Keratinocyte (primary cell): ENCODE data around the gene CHI3L2. TPM values are rescaled to one million over a fixed set of nuclear protein-coding genes. Genes with fewer than 3 reads are reported as not detected.

ENCODE experiments used
- DNase-seq: peaks from one replicate; pipeline ENCODE4 v3.0.0-alpha.2; 2011; ENCODE audit warnings: low read depth, missing footprints, low spot score
- FAIRE-seq: peaks from 2 replicates; lab custom pipeline; 2011; peaks lifted over from hg19 to GRCh38; lab: Jason Lieb, UNC
- H2AFZ ChIP-seq: 2 replicates; pipeline ENCODE4 v1.6.0; 2012; ENCODE audit warnings: low read length, control low read depth, inconsistent platforms; ENCODE audit not compliant: control insufficient read depth
- H3K27ac ChIP-seq: 2 replicates; pipeline ENCODE4 v1.5.1; 2011; ENCODE audit warnings: low read length; ENCODE audit not compliant: control insufficient read depth, insufficient read depth
- H3K27me3 ChIP-seq: 3 replicates; pipeline ENCODE4 v1.6.0; 2011; ENCODE audit warnings: low read length; ENCODE audit not compliant: control insufficient read depth, insufficient read depth; ENCODE audit errors: extremely low read depth
- H3K36me3 ChIP-seq, 2 experiments: 2 replicates in 1 of 2; 3 replicates in 1 of 2; pipeline ENCODE4 v1.5.1; 2011; ENCODE audit warnings: low read length in 2 of 2, mild to moderate bottlenecking in 1 of 2; ENCODE audit not compliant: control insufficient read depth in 2 of 2, insufficient read depth in 2 of 2; ENCODE audit errors: extremely low read depth in 1 of 2
- H3K4me1 ChIP-seq: 3 replicates; pipeline ENCODE4 v1.5.1; 2011; ENCODE audit warnings: low read length; ENCODE audit not compliant: control insufficient read depth, insufficient read depth; ENCODE audit errors: extremely low read depth
- H3K4me2 ChIP-seq: 3 replicates; pipeline ENCODE4 v1.6.0; 2011; ENCODE audit warnings: low read depth, low read length; ENCODE audit not compliant: control insufficient read depth, insufficient read depth; ENCODE audit errors: extremely low read depth
- H3K4me3 ChIP-seq, 3 experiments: fragments of 200-600 bp in 1 of 3; sonication (generic) in 1 of 3; 2 replicates in 2 of 3; 3 replicates in 1 of 3; pipeline ENCODE4 v1.5.1; 2011 to 2016; ENCODE audit warnings: low read length in 3 of 3, mild to moderate bottlenecking in 3 of 3, control low read depth in 2 of 3, inconsistent platforms in 1 of 3, low read depth in 1 of 3, mixed read lengths in 1 of 3, mixed run types in 1 of 3, moderate library complexity in 1 of 3; ENCODE audit not compliant: control insufficient read depth in 2 of 3, insufficient read depth in 2 of 3; ENCODE audit errors: extremely low read depth in 1 of 3
- H3K79me2 ChIP-seq: 2 replicates; pipeline ENCODE4 v1.6.0; 2012; ENCODE audit warnings: low read length; ENCODE audit not compliant: control insufficient read depth, insufficient read depth
- H3K9ac ChIP-seq: 3 replicates; pipeline ENCODE4 v1.6.0; 2011; ENCODE audit warnings: low read length; ENCODE audit not compliant: control insufficient read depth, insufficient read depth; ENCODE audit errors: extremely low read depth
- H3K9me1 ChIP-seq: 3 replicates; pipeline ENCODE4 v1.6.0; 2011; ENCODE audit warnings: low read length; ENCODE audit not compliant: control insufficient read depth, insufficient read depth; ENCODE audit errors: extremely low read depth
- H3K9me3 ChIP-seq: 2 replicates; pipeline ENCODE4 v1.5.1; 2012; ENCODE audit warnings: low read depth, low read length; ENCODE audit not compliant: control insufficient read depth
- H4K20me1 ChIP-seq: 3 replicates; pipeline ENCODE4 v1.6.0; 2011; ENCODE audit warnings: low read length; ENCODE audit not compliant: control insufficient read depth, insufficient read depth; ENCODE audit errors: extremely low read depth
- EZH2 ChIP-seq: IDR thresholded peaks from one replicate; pipeline ENCODE4 v1.6.1; 2012; ENCODE audit warnings: inconsistent platforms, mild to moderate bottlenecking, low read length, moderate library complexity
- dilution Hi-C: fragments of 300-500 bp; cut with MboI; formaldehyde crosslinking; loops from one replicate; pipeline ENCODE4 v1.7.0; 2020; ENCODE audit warnings: low sequenced_read_pairs; ENCODE audit not compliant: extremely low pct_ligation_motif_present
- polyA plus RNA-seq, 5 experiments: library from polyadenylated mRNA; depleted of rRNA in 3 of 5; stranded (reverse) in 3 of 5; stranded (forward) in 1 of 5; unstranded in 1 of 5; fragments of >200 nt; gene quantifications; 1 replicate in 1 of 5; 2 replicates in 3 of 5; 3 replicates in 1 of 5; pipeline versions ENCODE4 v1.2.1 to v1.2.3, GENCODE V29; 2011 to 2012; ENCODE audit warnings: missing spikeins in 2 of 5, low read depth in 1 of 5, low replicate concordance in 1 of 5
- TF ChIP-seq, protein P1 (sequence below), 3 experiments: IDR thresholded peaks in 1 of 3; conservative IDR thresholded peaks in 1 of 3; optimal IDR thresholded peaks in 1 of 3; 2 replicates in 2 of 3; 3 replicates in 1 of 3; pipeline versions ENCODE3 to v1.5.1; 2011; ENCODE audit warnings: low read length in 3 of 3, mild to moderate bottlenecking in 3 of 3, moderate library complexity in 2 of 3, control low read depth in 1 of 3, inconsistent platforms in 1 of 3; ENCODE audit not compliant: insufficient read depth in 2 of 3; ENCODE audit errors: extremely low read depth in 1 of 3

Gene CHI3L2
- polyA plus RNA-seq, 1 donor (not counting 4 experiments of a cell fraction or from before 2014, with no cell fraction given): 2.5 TPM

DNA sequence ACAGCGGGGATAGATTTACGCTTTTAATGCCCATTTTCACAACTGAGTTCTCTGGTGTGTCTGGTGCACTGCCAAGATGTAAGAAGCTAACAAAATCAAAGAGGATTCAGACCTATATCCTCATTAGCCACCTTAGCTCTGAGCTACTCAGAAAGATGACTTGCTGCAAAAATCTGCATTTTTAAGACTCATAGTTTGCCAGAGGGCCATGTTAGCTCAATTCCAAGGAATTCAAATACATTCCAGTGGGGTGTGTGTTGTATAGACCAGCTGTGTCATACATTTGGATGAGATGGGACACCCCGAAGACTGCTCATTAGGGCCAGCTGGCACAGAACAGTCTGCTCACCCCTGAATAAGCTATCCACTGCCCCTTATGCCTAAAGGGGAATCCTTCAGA is 36.0 kb upstream of the CHI3L2 start:
- Histone ChIP-seq H3K27me3 (no peaks in the 10 kb centered on the region), H3K4me1 (peaks cover 41% of the 10 kb centered on the region), H2AFZ (no peak overlapping the region), H4K20me1 (no peaks in the 10 kb centered on the region), H3K27ac (peak overlapping the region; percentile 27), H3K4me3 (no peak overlapping the region), H3K9me1 (no peaks in the 10 kb centered on the region), H3K79me2 (no peaks in the 10 kb centered on the region), H3K9ac (no peak overlapping the region), H3K36me3 (peaks cover 11 to 12% of the 10 kb centered on the region in 2 experiments), H3K9me3 (no peaks in the 10 kb centered on the region), H3K4me2 (peak overlapping the region; percentile 10)
- no peak for DNase-seq
- dilution Hi-C loops: no loop called here
- peak; percentile 23 for FAIRE-seq
- TF ChIP-seq, protein P1, sequence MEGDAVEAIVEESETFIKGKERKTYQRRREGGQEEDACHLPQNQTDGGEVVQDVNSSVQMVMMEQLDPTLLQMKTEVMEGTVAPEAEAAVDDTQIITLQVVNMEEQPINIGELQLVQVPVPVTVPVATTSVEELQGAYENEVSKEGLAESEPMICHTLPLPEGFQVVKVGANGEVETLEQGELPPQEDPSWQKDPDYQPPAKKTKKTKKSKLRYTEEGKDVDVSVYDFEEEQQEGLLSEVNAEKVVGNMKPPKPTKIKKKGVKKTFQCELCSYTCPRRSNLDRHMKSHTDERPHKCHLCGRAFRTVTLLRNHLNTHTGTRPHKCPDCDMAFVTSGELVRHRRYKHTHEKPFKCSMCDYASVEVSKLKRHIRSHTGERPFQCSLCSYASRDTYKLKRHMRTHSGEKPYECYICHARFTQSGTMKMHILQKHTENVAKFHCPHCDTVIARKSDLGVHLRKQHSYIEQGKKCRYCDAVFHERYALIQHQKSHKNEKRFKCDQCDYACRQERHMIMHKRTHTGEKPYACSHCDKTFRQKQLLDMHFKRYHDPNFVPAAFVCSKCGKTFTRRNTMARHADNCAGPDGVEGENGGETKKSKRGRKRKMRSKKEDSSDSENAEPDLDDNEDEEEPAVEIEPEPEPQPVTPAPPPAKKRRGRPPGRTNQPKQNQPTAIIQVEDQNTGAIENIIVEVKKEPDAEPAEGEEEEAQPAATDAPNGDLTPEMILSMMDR (optimal IDR thresholded peaks at IDR 0.05 in 1 of 3, IDR thresholded peaks at IDR 0.05 in 1 of 3, conservative IDR thresholded peaks at IDR 0.05 in 1 of 3; ENCODE audit: extremely low read depth in 1 of 3, insufficient read depth in 2 of 3, low read length in 3 of 3): no peak
- no peak for TF ChIP-seq EZH2

DNA sequence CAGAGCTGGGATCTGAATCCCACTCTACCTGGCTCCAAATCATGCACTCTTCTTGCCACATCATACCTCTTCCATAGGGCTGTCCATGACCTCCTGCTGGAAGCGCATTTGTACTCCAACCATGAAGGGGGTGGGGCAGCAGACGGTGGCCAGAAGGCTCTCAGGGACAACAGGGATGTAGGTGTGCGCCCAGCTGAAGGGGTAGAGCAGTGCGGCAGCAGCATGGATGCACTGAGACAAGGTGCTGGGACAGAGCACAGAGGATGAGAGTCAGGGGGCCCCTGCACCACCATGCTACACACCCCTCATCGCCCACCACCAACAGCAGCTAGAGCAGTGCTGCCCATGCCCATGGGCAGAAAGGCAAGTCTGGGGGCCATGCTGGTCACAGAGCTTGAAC is 35.4 kb upstream of the CHI3L2 start:
- Histone ChIP-seq H3K4me1 (peaks cover 41% of the 10 kb centered on the region), H4K20me1 (no peaks in the 10 kb centered on the region), H3K4me3 (no peak overlapping the region), H3K9me3 (no peaks in the 10 kb centered on the region), H3K79me2 (no peaks in the 10 kb centered on the region), H3K27me3 (no peaks in the 10 kb centered on the region), H3K36me3 (peaks cover 8 to 12% of the 10 kb centered on the region in 2 experiments), H3K4me2 (no peak overlapping the region), H3K27ac (peak overlapping the region; percentile 64), H3K9ac (no peak overlapping the region), H3K9me1 (no peaks in the 10 kb centered on the region), H2AFZ (no peak overlapping the region)
- TF ChIP-seq, protein P1 (optimal IDR thresholded peaks at IDR 0.05 in 1 of 3, IDR thresholded peaks at IDR 0.05 in 1 of 3, conservative IDR thresholded peaks at IDR 0.05 in 1 of 3; ENCODE audit: extremely low read depth in 1 of 3, insufficient read depth in 2 of 3, low read length in 3 of 3): no peak
- no peak for TF ChIP-seq EZH2
- dilution Hi-C loops: no loop called here
- FAIRE-seq (no peak), DNase-seq (no peak)
